ENCODE results near the gene PIPOX. TPM values are rescaled to one million over a fixed set of nuclear protein-coding genes. Genes with fewer than 3 reads are reported as not detected.

PIPOX gene
- total and polyA plus RNA-seq, 2 experiments from 2014 or later = 10.2 to 15.8 TPM

- 65% methylated on average over 5 of the region's 5 CpGs for WGBS (ENCODE audit: low lambda C conversion rate, missing lambda C conversion rate)
- Histone ChIP-seq H3K79me2 (no peaks in the 10 kb centered on the region), H3K27ac (no peak overlapping the region), H3K9me3 (ENCODE audit: low read depth) (no peaks in the 10 kb centered on the region), H4K20me1 (ENCODE audit: insufficient read depth, poor library complexity, severe bottlenecking) (no peaks in the 10 kb centered on the region), H3K4me3 (no peak overlapping the region), H3K4me2 (no peak overlapping the region), H3K4me1 (ENCODE audit: insufficient read depth) (no peaks in the 10 kb centered on the region), H3K27me3 (peaks cover 54% of the 10 kb centered on the region), H3K36me3 (replicated peaks; ENCODE audit: insufficient read depth, low read depth) (no peaks in the 10 kb centered on the region), H3K9me2 (replicated peaks; ENCODE audit: insufficient read depth) (no peaks in the 10 kb centered on the region), H2AFZ (no peak overlapping the region)
- DNase-seq (ENCODE audit: low spot score) = no peak
- TF ChIP-seq EZH2phosphoT487 (IDR thresholded peaks at IDR 0.05; ENCODE audit: low read depth, severe bottlenecking, unreplicated experiment) = no peak
- TF ChIP-seq, protein P1, sequence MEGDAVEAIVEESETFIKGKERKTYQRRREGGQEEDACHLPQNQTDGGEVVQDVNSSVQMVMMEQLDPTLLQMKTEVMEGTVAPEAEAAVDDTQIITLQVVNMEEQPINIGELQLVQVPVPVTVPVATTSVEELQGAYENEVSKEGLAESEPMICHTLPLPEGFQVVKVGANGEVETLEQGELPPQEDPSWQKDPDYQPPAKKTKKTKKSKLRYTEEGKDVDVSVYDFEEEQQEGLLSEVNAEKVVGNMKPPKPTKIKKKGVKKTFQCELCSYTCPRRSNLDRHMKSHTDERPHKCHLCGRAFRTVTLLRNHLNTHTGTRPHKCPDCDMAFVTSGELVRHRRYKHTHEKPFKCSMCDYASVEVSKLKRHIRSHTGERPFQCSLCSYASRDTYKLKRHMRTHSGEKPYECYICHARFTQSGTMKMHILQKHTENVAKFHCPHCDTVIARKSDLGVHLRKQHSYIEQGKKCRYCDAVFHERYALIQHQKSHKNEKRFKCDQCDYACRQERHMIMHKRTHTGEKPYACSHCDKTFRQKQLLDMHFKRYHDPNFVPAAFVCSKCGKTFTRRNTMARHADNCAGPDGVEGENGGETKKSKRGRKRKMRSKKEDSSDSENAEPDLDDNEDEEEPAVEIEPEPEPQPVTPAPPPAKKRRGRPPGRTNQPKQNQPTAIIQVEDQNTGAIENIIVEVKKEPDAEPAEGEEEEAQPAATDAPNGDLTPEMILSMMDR (IDR thresholded peaks at IDR 0.05; ENCODE audit: poor library complexity) = no peak
- TF ChIP-seq EZH2 (IDR thresholded peaks at IDR 0.05; ENCODE audit: borderline replicate concordance) = no peak
Observed at GRCh38 chr17:29031488-29031887, 11.5 kb upstream of the PIPOX start.

- Histone ChIP-seq H3K9me3 (ENCODE audit: low read depth) (no peaks in the 10 kb centered on the region), H3K27ac (no peak overlapping the region), H3K4me1 (ENCODE audit: insufficient read depth) (no peaks in the 10 kb centered on the region), H3K36me3 (replicated peaks; ENCODE audit: insufficient read depth, low read depth) (no peaks in the 10 kb centered on the region), H2AFZ (no peak overlapping the region), H3K9me2 (replicated peaks; ENCODE audit: insufficient read depth) (no peaks in the 10 kb centered on the region), H3K79me2 (no peaks in the 10 kb centered on the region), H3K4me2 (no peak overlapping the region), H3K4me3 (no peak overlapping the region), H4K20me1 (ENCODE audit: insufficient read depth, poor library complexity, severe bottlenecking) (no peaks in the 10 kb centered on the region), H3K27me3 (peaks cover 57% of the 10 kb centered on the region)
- no peak for TF ChIP-seq EZH2phosphoT487 (IDR thresholded peaks at IDR 0.05; ENCODE audit: low read depth, severe bottlenecking, unreplicated experiment)
- no peak for TF ChIP-seq EZH2 (IDR thresholded peaks at IDR 0.05; ENCODE audit: borderline replicate concordance)
- TF ChIP-seq, protein P1 (IDR thresholded peaks at IDR 0.05; ENCODE audit: poor library complexity) = no peak
- no peak for DNase-seq (ENCODE audit: low spot score)
- WGBS (ENCODE audit: low lambda C conversion rate, missing lambda C conversion rate) = 25% methylated on average over 11 of the region's 11 CpGs
Observed at GRCh38 chr17:29032013-29032856, 10.7 kb upstream of the PIPOX start.

DNA sequence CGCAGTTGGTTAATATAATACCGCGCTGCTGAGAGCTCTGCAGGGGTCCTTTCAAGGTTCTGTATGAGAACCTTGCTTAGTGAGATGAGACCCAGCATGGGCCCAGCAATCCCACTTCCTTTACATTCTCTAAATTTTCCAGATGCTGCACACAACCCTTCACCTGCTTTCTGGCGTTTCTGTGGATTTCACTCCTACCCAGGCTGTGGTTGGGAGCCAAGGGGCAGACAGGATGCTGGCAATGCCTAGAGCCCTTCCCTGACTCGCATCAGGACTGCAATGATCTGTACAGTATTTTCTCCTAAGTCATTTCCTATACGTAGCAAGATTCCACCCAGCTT lies 10.1 kb upstream of the PIPOX start:
- DNase-seq (ENCODE audit: low spot score) = no peak
- WGBS (ENCODE audit: low lambda C conversion rate, missing lambda C conversion rate) = 21% methylated on average over 6 of the region's 6 CpGs
- Histone ChIP-seq H3K9me2 (replicated peaks; ENCODE audit: insufficient read depth) (no peaks in the 10 kb centered on the region), H3K27me3 (peaks cover 60% of the 10 kb centered on the region), H3K27ac (no peak overlapping the region), H3K4me1 (ENCODE audit: insufficient read depth) (no peaks in the 10 kb centered on the region), H3K36me3 (replicated peaks; ENCODE audit: insufficient read depth, low read depth) (no peaks in the 10 kb centered on the region), H3K9me3 (ENCODE audit: low read depth) (no peaks in the 10 kb centered on the region), H3K79me2 (no peaks in the 10 kb centered on the region), H2AFZ (no peak overlapping the region), H3K4me3 (no peak overlapping the region), H3K4me2 (no peak overlapping the region), H4K20me1 (ENCODE audit: insufficient read depth, poor library complexity, severe bottlenecking) (no peaks in the 10 kb centered on the region)
- TF ChIP-seq, protein P1 (IDR thresholded peaks at IDR 0.05; ENCODE audit: poor library complexity) = no peak
- no peak for TF ChIP-seq EZH2phosphoT487 (IDR thresholded peaks at IDR 0.05; ENCODE audit: low read depth, severe bottlenecking, unreplicated experiment)
- no peak for TF ChIP-seq EZH2 (IDR thresholded peaks at IDR 0.05; ENCODE audit: borderline replicate concordance)
